Spleen (tissue), 7 donors: ENCODE measurements around the gene COL27A1.

Experiments
- CTCF ChIP-seq, 11 experiments: fragments of 200-600 bp in 7 of 11; fragments of 450-650 bp in 4 of 11; sonication (generic) in 4 of 11; IDR thresholded peaks in 8 of 11; conservative IDR thresholded peaks in 3 of 11; 1 replicate in 7 of 11; 2 replicates in 4 of 11; pipeline versions ENCODE4 v1.4.0 to v1.8.0; 2016 to 2021; ENCODE audit warnings: antibody characterized with exemption in 11 of 11, inconsistent platforms in 4 of 11, mild to moderate bottlenecking in 1 of 11
- POLR2A ChIP-seq, 3 donors: fragments of 450-650 bp; IDR thresholded peaks; one replicate each; pipeline ENCODE4 v1.5.1; 2017; ENCODE audit warnings: antibody characterized with exemption in 3 of 3, mild to moderate bottlenecking in 1 of 3
- donor health status: DM: no; HTN: no; CAD: no; lungs with moderate emphysema.
- donor health status: DM: no; HTN: no; CAD: no.
- donor health status: DM: no; HTN: no; CAD: no.

- no peak for TF ChIP-seq POLR2A (IDR thresholded peaks at IDR 0.05)
- no peak for TF ChIP-seq CTCF (IDR thresholded peaks at IDR 0.05 in 8 of 11, conservative IDR thresholded peaks at IDR 0.05 in 3 of 11)
Measured at GRCh38 chr9:114341152-114341830, 186.0 kb downstream of the COL27A1 start.
